ENCODE results near the gene FAM83D.
"Not testable (repeated sequence)": the region's sequence is repeated elsewhere in the genome, so short reads cannot be mapped to it uniquely, and the experiment has no call there.

FAM83D gene

DNA sequence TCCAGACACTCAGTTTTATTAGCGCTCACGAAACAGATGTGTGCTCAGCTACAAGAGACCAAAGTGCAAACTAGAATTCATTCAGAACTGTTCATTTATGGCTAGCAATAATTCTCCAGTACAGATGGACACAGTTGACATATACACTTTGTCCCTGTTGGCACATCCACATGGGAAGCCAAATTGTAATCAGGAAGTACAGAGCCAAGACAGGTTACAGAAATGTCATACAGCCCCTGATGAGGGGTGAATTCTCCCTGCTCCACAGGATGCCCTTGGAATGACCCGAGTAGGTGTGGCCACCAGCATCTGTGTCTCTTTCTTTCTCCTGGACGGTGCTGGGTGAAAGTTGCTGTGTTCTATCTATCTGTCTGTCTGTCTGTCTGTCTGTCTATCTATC, 43.5 kb downstream of the FAM83D start:
- no peak for DNase-seq

DNA sequence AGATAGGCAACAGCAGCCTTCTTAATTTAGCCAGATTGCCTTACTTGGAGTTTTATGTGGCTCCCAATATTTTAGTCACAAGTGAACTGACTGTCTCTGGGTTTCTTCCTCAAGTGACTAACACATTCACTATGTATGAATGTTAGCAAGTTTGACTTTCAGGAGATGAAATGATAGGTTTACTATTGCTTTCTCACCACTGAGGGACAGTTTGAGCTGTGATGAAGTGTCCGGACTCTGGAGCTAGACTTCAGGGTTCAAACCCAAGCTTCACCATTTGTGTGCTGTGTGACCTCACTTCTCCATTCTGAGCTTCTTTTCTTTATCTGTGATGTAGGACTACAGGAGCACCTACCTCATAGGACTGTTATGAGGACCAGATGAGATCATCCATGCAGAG, 44.1 kb downstream of the FAM83D start:
- no peak for DNase-seq

DNA sequence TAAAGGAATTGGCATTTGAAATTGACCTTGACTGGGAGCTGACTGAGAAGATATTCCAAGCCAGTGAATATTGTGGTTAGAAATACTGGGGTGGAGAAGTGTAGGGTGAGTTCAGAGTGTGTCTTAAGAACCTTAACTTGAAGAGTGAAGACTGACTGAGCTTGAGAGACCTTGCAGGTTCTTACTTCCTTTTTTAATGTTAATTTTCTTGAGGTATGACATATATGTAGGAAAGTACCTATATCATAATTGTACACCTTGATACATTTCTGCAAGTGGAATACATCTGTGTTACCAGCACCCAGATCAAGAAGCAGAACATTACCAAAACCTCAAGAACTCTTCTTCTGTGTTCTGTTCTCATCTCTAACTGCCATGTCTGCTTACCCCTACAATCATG, 46.9 kb downstream of the FAM83D start:
- no peak for DNase-seq

DNA sequence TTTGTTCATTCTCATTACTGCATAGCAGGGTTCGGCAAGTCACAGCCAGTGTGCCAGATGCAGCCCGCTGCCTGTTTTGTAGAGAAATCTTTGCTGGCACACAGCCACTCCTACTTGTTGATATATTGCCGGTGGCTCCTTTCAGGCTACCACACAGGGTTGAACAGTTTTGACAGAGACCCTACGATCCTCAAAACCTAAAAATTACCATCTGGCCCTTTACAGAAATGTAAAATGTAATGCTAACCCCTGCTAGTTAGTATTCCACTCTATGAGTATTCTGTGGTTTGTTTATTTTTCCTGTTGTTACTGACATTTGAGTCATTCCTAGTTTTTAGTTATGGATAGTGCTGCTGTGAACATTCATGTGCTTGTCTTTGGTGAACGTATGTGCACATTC, 47.4 kb downstream of the FAM83D start:
- no peak for DNase-seq

DNA sequence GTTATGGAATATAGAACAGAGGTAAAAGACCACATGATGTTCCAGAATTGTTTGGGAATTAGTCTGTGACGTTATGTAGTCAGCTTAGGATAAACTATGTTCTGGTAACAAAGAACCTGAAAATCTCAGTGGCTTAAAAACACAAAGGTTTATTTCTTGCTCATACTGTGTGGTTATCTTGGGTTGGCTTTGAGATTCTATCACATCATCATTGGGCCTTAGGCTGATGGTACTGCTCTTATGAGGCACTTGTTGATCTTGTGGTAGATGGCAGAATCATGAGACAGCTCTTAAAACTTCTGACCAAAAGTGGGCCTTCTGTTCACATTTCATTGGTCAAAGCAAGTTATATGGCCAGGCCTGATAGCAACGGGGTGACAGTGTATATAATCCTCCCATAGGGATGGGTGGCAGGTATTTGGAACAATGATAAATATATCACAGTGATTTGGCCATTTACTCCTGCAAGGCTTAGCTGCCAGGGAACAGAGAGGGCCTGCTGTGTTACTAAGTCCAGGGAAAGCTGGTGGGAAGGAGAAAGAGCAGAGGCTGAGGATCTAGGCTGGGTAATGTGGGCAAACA, 49.4 kb downstream of the FAM83D start:
- no peak for DNase-seq

DNA sequence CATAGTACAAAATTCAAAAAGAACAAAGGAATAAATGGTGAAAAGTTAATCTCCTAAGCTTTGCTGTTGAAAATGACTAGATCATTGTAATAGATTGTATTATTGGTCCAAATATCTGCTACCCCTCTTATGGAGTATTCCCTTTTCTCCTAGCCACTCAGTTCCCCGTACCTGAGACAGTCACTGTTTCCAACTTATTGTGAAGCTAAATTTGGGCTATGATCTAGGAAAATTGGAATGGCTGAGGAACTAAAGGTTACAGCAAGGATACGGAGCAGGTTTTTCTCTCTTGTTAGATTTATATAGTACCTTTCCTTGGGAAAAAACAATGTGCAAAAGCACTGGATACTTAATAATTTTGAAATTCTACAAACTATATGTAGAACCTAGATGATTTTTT, 53.2 kb downstream of the FAM83D start:
- no peak for DNase-seq

DNA sequence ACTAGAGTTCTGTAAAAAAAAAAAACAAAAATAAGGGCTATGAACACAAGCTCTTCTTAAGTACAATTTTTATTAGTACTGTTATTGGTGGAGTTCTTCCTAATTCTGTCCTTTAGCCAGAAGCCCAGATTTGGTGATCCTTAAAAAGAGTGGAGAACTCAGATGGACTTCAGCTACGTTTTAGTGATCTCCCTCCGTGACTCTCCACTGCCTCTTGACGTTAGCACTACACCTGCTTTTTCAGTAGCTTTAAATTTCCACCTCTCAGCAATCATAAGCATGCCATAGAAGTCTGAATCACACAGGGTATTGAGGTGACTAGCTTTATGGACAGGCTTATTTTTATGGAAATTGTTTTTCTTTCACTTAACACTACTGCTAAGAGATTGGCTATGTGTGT, 53.6 kb downstream of the FAM83D start:
- DNase-seq, result no peak

DNA sequence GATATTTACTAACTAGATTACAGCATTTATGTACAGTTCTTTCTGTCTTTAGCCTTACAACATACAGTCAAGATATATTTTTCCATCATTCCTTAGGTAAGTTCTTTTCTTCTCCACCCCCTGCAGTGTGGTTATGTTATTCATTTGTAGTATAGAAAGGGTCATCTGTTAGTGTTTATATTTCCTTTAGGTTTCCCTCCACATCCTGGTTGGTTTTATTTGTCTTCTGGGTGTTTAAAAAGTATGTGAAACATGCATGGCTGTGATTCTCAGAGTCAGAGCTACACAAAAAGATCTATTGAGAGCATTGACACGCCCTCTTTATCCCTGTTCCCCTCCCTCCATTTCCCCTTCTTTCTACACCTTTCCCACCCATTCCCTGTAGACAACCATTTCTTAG, 56.1 kb downstream of the FAM83D start:
- DNase-seq, result no peak

DNA sequence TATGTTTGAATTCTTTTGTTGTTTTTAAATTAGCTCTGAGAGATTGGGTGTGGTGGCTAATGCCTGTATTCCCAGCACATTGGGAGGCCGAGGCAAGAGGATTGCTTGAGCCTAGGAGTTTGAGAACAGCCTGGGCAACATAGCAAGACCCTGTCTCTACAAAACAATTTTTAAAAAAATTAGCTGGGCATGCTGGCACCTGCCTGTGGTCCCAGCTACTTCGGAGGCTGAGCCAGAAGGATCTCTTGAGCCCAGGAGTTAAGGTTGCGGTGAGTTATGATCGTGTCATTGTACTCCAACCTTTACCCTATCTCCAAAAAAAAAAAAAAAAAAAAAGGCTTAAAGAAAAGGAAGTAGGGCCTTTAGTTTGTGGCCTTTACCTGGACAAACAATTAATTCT, 58.8 kb downstream of the FAM83D start:
- no peak for DNase-seq

DNA sequence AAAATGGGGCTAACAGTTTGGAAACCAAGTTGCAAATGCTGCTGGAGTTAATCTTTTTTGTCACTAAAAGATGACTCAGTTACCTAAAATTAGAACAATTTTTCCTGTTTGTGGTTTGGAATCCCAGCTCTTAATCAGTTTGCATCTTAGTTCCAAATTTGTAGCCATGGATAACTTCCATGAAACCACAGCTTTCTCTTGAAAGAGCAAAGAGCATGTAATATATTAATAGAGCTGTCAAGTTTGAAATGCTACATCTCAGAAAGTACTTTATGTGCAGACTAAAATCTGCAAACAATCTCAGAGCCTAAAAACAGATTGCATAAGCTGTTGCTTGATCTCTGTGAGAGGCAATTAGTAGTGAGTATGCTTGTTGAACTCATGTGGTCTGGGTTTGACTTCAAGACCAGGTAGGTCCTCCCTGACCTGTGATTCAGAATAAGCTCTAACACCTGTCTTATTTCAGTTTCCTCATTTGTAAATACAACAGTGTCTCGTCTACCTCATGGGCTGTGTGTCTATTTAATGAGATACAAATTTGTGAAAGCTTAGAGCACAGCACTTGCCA, 59.5 kb downstream of the FAM83D start:
- no peak for DNase-seq

DNA sequence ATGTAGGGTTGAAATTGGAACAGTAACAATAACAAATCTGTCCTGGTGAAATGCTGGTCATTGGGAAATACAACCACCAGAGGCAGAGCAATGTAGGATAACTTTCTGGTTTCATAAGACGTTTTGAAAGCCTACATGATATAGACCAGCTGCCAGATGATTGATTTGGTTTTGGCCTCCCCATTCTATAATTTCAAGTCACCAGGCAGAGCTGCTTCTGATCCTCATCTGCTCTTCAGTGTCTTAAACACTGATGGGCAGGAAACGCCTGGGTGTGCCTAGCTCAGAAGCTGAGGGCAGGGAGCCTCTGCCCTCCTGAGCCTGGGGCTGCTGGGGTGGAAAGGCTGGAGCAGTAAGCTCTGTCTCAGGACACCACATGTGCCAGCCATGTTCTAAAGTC, 60.4 kb downstream of the FAM83D start:
- no peak for DNase-seq

DNA sequence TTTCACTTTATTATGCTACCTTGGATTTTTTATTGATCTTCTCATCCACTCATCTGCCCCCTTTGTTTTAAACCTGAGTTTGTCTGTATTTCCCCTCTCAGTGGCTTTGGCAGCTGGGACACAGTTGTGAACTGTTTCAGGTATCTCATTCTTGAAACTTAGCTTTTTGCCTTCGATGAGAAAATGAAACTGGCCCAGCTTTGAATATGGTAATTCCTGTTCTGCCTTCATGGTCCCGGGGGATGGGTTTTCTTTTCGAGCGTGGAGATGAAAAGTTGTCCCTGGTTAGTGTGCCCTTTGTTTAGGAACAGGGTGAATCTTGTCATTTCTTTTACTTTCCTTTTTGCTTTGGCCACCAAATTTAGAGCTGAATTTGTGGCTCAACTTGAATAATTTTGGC, 61.6 kb downstream of the FAM83D start:
- DNase-seq, result no peak

DNA sequence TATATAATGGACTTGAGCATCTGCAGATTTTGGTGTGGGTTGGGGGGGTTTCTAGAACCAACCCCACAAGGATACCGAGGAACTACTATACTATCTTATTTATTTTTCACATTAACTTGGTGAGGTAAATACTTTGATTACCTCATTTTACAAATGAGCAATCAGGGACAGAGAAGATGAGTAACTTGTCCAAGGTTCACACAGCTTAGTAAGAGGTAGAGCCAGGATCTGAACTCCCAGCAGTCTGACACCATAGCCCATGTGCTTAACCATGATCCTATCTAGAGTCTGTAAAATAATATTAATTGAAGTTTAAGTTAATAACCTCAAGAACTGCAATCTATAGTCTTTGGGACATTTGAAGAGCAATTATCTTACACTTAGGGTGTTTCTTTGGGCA, 64.5 kb downstream of the FAM83D start:
- no peak for DNase-seq

DNA sequence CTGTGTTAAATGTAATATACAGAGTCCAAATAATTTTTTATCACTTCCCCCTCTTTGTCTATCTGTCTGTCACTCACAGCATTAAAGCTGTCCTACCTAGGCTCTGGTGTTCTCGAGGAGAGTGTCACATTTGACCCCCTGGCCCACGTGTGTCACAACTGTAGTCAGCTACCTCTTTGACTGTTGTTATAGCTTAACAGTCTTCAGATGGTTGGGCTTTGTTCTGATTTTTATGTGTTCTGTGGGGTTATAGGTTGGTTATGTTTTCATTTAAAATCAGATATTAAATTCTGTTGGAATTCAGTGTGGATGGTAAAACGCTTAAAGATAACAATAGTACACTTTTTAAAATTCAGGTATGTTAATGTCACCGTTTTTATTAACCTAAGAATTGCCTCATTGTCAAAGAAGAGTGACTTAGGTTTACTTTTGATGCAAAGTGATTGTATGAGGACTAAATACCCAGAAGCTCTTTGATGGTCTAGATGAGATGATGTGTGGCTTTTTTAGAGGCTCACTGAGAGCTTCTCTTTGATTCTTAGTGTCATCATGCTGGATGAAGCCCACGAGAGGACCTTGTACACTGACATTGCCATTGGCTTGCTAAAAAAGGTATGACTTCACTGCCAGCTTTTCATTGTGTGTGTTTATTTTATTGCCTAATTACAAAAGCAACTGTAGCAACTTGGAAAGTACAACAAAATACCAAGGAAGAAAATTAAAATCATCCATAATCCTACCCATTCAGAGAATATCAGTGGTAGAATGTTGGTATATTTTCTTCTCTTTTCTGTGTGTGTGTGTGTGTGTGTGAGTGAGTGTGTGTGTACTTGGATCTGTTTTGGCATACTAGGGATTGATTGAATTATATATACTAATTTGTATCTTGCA, 65.8 kb downstream of the FAM83D start:
- no peak for DNase-seq

DNA sequence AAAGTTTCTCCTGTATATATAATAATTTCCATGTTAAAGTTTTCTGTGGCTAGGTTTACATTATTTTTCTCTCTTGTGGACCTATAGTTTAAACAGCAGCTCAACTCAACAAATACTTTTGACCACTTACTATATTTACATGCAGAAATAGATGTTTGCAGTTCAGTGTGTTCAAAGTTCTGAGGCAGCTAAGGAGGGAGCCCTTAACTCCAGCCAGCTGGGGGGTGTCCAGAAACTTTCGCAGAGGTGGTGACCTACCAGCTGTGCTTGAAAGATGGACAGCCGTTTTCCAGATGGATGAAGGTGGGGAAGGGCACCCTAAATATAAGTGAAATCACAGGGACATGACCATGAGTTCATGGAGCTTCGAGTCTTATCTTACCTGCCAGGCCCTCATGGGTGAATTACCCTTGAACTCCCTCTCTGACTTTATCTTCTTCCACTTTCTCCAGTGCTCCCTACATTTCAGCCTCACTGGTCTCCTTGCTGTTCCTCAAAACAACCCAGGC, 69.4 kb downstream of the FAM83D start:
- no peak for DNase-seq

DNA sequence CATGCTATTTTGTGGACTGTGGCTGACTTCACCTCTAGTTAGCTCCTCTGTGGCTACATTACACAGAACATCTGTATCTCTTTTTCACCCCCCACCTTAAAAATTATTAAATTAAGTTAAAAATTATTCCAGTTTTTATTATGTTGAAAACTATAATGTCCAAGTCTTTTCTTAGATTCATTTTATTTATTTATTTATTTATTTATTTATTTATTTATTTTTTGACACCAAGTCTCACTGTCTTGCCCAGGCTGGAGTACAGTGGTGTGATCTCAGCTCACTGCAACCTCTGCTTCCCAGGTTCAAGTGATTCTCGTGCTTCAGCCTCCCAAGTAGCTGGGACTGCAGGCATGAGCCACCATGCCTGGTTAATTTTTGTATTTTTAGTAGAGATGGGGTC, 70.6 kb downstream of the FAM83D start:
- DNase-seq, result not testable (repeated sequence)

DNA sequence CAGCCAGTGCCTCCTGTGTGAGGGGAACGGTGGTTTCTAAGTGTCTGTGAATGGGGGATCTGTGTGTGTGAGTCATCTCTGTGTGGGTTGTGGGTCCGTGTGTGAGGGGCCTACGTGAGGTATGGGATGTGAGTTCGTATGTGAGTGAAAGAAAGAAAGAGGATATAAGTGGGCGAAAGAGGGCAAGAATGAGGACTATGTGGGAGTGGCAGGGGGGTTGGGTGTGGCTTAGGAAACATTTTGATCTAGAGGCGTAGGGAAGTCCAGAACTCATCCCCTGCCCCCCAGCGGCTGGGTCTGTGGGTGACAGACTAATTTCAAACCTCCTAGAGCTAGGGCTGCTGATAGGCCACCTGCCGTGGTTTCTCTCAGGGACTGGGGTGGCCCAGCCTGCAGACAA, 71.4 kb downstream of the FAM83D start:
- DNase-seq, result no peak

DNA sequence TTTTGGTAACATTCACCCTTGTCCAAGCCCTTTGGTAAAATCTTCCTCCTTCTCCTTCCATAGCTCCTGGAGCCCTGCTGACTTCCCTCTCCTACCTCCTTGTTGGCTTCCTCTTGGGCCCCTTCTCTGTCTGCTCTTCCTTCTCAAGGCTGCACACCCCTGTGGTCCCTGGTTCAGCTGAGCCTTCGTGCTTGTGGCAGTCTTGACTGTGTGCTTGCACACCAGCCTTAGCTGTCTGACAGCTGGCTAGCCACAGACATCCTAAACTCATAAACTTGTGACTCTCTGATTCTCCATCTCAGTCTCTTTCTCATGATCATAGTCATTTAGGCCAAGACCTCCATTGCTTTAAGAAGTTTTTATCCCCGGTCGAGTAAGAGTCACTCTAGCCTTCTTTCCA, 73.0 kb downstream of the FAM83D start:
- DNase-seq, result no peak

DNA sequence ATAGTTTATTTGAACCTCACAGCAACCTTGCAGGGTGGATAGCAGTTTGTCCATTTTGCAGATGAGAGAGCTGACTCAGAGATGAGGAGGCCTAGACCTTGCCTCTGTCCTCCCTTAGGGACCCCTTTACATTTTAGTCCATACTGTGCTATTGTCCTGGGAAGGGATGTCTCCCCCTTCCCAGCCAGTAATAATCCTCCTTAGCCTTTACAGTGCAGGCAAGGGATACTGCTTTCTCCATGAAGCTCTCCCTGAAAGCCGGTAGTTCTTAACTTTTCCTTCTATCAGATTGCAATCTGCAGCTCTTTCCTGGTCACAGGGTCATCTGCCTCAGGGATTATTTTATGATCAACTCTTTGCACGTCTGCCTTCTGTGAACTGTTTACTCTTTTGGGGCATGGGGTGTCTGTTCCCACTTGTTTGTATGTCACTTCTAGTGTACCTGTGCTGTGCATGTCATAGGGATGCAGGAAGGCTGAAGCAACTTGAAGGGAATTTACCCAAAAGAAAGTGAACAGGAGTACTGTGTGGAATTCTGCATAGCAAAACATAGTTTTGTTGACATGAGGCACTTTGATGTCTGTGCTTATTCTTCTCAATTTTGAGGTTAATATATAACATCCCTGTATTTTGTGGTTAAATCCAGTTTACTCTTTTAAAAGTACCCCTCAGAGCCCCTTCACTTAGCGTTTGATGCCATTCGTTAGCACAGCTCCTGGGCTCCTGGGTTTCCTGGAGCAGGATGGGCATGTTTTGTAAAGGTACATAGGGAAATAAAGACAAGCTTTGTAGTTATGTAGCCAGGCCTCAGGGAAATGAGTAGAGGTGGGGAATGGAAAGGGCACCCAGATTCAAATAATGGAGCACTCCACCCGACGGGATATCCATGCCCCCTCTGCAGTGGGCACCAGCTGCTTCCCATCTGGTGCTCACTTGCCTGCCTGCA, 74.0 kb downstream of the FAM83D start:
- DNase-seq, result no peak
